Measurements from ENCODE around the gene EFCAB8.
"Not testable (repeated sequence)": the region's sequence is repeated elsewhere in the genome, so short reads cannot be mapped to it uniquely, and the experiment has no call there.

The EFCAB8 gene

DNA sequence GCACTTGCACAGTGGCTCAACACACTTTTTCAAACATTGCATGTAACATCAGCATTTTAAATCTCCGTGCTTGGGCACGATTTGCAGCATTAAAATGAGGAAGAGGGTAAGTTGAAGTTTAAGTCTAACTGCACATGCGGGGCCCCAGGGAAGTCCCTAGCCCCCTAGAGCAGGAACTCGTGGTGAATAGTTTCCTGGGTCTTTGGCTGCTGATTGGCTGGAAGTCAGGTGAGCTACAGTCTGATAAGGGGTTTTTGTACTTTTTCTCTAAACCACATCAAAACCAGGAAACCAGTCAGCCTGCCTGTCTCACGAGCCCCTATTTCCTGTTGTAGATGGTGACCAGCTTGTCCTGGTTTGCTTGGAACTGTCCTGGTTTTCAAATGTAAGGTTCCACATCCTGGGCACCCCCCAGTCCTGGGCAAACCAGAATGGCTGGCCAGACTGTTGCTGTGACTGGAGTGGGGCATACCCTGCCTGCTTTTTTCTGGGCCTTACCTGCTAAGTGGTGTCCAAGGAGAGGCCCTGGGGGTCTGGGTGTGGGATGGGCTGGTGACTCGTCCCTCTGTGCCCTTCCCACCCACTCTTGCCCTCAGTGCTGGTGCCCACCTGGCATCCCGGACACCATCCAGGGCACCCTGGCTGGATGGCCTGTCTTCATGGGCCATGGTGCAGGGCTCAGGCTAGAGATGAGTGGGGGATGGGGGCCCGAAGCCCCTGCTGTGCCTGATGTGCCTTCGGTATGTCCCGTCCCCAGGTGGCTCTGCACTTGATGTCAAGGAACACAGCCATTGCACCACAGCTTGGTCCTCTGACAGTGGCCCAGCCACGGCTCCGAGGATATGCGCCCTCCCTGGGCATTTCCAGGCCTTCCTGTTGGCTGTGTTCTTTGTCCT, 113.7 kb downstream of the EFCAB8 start:
- H3K4me1 ChIP-seq (ENCODE audit: control insufficient read depth, low read length): peaks cover 26% of the 10 kb centered on the region
- no peaks in the 10 kb centered on the region for H3K27me3 ChIP-seq (ENCODE audit: control insufficient read depth, low read length)
- peaks cover 6% of the 10 kb centered on the region for H3F3A ChIP-seq (ENCODE audit: control insufficient read depth, insufficient read depth)
- no peaks in the 10 kb centered on the region for H4K20me1 ChIP-seq (ENCODE audit: control insufficient read depth, insufficient read depth, low read depth, low read length)
- TF ChIP-seq CTCF (IDR thresholded peaks at IDR 0.05; ENCODE audit: low read depth, low read length, poor library complexity, severe bottlenecking) (no peak), EZH2phosphoT487 (IDR thresholded peaks at IDR 0.05; ENCODE audit: borderline replicate concordance, low read length) (no peak)
- H3K36me3 ChIP-seq (ENCODE audit: control insufficient read depth, low read length): 0 out of 2 replicates have a peak, but pooled peaks cover 3% of the 10 kb centered on the region
- H3K79me2 ChIP-seq (ENCODE audit: control insufficient read depth, low read length): no peaks in the 10 kb centered on the region
- H3K4me3 ChIP-seq (ENCODE audit: low read length): peak overlapping the region; percentile 62
- peak overlapping the region; percentile 76 for H3K4me2 ChIP-seq (ENCODE audit: low read length)
- H3K27ac ChIP-seq (ENCODE audit: low read depth, low read length): peak overlapping the region; percentile 91
- peaks cover 3% of the 10 kb centered on the region; the same call in 1 of the 2 replicates for H3K9me3 ChIP-seq (ENCODE audit: control insufficient read depth, insufficient read depth, low read length)
- no peaks in the 10 kb centered on the region for H3K9me2 ChIP-seq (replicated peaks; ENCODE audit: control insufficient read depth, low read length)

DNA sequence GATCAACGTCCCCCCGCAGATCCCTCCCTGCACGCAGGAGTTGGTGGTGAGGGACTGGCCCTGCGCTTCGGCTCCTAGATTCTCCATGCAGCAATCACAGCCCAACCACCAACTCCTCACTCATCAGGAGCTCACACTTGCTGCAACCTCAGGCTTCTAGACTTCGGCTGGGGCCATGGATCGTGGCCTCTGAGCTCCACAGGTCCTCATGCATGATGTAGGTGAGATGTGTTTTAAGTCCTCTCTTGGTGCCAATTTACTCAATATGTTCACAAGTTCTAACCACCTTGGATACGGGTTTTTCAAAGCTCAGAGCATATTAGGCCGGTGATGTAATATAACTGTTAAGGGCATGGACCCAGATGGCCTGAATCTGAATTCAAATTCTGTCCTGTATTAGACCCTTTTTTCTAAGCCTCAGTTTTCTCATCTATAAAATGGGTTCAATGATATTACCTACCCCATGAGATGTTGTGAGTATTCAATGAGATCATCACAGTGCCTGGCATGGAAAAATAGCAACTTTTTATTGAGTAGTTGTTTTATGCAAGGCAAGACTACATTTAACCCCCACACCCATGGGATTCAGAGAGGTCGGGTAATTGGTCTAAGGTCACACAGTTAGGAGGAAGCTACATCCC, 114.5 kb downstream of the EFCAB8 start:
- H3K27me3 ChIP-seq (ENCODE audit: control insufficient read depth, low read length): no peaks in the 10 kb centered on the region
- 0 out of 2 replicates have a peak, but pooled peaks cover 3% of the 10 kb centered on the region for H3K36me3 ChIP-seq (ENCODE audit: control insufficient read depth, low read length)
- H3K79me2 ChIP-seq (ENCODE audit: control insufficient read depth, low read length): no peaks in the 10 kb centered on the region
- H3K9me3 ChIP-seq (ENCODE audit: control insufficient read depth, insufficient read depth, low read length): peaks cover 3% of the 10 kb centered on the region; the same call in 1 of the 2 replicates
- peaks cover 6% of the 10 kb centered on the region for H3F3A ChIP-seq (ENCODE audit: control insufficient read depth, insufficient read depth)
- H3K9me2 ChIP-seq (replicated peaks; ENCODE audit: control insufficient read depth, low read length): no peaks in the 10 kb centered on the region
- peak overlapping the region; percentile 76 for H3K4me2 ChIP-seq (ENCODE audit: low read length)
- TF ChIP-seq CTCF (IDR thresholded peaks at IDR 0.05; ENCODE audit: low read depth, low read length, poor library complexity, severe bottlenecking) (no peak), EZH2phosphoT487 (IDR thresholded peaks at IDR 0.05; ENCODE audit: borderline replicate concordance, low read length) (no peak)
- peaks cover 26% of the 10 kb centered on the region for H3K4me1 ChIP-seq (ENCODE audit: control insufficient read depth, low read length)
- H3K27ac ChIP-seq (ENCODE audit: low read depth, low read length): peak overlapping the region; percentile 91
- no peaks in the 10 kb centered on the region for H4K20me1 ChIP-seq (ENCODE audit: control insufficient read depth, insufficient read depth, low read depth, low read length)
- H3K4me3 ChIP-seq (ENCODE audit: low read length): peak overlapping the region; percentile 62

- H3K4me1 ChIP-seq (ENCODE audit: control insufficient read depth, low read length): peaks cover 26% of the 10 kb centered on the region
- not testable (repeated sequence) for H3K9me2 ChIP-seq (replicated peaks; ENCODE audit: control insufficient read depth, low read length); H3K4me3 ChIP-seq (ENCODE audit: low read length); H3K27me3 ChIP-seq (ENCODE audit: control insufficient read depth, low read length); H3K4me2 ChIP-seq (ENCODE audit: low read length); H3F3A ChIP-seq (ENCODE audit: control insufficient read depth, insufficient read depth); H3K9me3 ChIP-seq (ENCODE audit: control insufficient read depth, insufficient read depth, low read length); H4K20me1 ChIP-seq (ENCODE audit: control insufficient read depth, insufficient read depth, low read depth, low read length); H3K27ac ChIP-seq (ENCODE audit: low read depth, low read length); H3K79me2 ChIP-seq (ENCODE audit: control insufficient read depth, low read length); H3K36me3 ChIP-seq (ENCODE audit: control insufficient read depth, low read length)
These were observed 115.7 kb downstream of the EFCAB8 start for GRCh38 chr20:32974204-32975064.

- not testable (repeated sequence) for H4K20me1 ChIP-seq (ENCODE audit: control insufficient read depth, insufficient read depth, low read depth, low read length); H3K4me3 ChIP-seq (ENCODE audit: low read length); H3K4me2 ChIP-seq (ENCODE audit: low read length); H3K27ac ChIP-seq (ENCODE audit: low read depth, low read length); H3K27me3 ChIP-seq (ENCODE audit: control insufficient read depth, low read length); H3K36me3 ChIP-seq (ENCODE audit: control insufficient read depth, low read length); H3K9me2 ChIP-seq (replicated peaks; ENCODE audit: control insufficient read depth, low read length); H3K9me3 ChIP-seq (ENCODE audit: control insufficient read depth, insufficient read depth, low read length); H3K79me2 ChIP-seq (ENCODE audit: control insufficient read depth, low read length); H3F3A ChIP-seq (ENCODE audit: control insufficient read depth, insufficient read depth)
- peaks cover 26% of the 10 kb centered on the region for H3K4me1 ChIP-seq (ENCODE audit: control insufficient read depth, low read length)
These were observed 116.4 kb downstream of the EFCAB8 start for GRCh38 chr20:32975121-32975520.
